ENCODE data around the gene PXMP2.

The PXMP2 gene

DNA sequence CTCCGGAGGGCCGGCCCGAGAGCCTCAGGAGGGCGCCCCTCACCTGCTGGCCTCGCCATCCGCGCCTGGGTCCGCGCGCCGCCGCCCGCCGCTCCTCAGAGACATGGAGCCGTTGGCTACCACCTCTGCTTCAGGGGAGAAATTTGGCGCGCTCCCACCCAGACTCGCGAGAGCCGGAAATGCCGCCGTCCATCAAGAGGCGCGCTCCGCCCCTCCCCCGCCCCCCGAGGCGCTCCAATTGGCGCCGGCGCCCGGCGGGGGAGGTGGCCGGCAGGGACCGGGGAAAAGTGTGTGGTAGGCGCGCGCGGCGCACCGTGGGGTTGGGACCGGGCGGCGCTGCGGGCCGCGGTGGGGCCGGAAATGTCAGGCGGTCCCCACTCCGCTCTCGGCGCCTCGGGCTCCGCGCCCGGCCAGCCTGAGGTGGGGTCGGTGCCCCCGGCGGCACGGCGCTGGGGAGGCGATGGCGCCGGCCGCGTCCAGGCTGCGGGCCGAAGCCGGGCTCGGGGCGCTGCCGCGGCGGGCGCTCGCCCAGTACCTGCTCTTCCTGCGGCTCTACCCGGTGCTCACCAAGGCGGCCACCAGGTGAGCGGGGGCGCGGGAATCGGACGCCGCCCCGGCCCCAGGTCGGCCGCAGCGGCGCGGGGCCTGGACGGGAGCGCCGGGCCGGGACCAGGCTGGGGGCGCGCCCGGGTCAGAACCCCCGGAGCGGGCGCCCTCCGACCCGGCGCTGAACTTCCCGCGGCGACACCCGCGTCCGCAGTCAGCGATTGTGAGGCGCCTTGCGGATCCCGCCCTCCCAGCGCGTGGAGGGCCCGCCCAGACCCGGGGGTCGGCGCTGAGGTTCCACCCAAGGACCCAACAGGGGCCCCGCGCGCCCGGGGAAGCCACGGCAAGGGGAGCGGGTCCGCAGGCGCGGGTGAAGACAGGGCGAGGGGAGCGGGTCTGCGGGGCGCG, at the start of gene PXMP2, which contains the start of gene POLE:
PXMP2 (plus strand) TSS at position 377 of the 954 bp plus-strand sequence; CDS start at position 461, 84 bp downstream.
POLE (minus strand) TSS at position 132 of the 954 bp plus-strand sequence; CDS start at position 105, 27 bp downstream.
- DNase-seq: peak; percentile 98

DNA sequence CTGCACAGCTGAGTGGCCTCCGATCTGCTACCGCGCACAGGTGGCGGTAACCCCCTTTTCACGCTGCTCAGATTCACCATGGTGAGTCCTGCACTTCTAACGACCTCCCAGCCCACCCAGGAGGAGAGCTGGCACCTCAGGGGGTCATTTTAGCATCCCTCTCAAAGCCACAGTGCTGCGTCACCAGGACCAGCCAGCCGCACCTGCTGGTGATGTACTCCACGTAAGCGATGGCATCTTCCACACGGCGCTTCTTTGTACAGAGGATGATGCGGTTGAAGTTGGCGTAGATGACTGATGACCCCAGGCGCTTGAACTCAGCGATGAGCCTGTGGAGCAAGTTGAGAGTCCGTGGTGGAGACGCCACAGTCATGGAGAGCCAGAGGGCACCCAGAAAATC, 49.6 kb upstream of the PXMP2 start:
- no peak for DNase-seq

DNA sequence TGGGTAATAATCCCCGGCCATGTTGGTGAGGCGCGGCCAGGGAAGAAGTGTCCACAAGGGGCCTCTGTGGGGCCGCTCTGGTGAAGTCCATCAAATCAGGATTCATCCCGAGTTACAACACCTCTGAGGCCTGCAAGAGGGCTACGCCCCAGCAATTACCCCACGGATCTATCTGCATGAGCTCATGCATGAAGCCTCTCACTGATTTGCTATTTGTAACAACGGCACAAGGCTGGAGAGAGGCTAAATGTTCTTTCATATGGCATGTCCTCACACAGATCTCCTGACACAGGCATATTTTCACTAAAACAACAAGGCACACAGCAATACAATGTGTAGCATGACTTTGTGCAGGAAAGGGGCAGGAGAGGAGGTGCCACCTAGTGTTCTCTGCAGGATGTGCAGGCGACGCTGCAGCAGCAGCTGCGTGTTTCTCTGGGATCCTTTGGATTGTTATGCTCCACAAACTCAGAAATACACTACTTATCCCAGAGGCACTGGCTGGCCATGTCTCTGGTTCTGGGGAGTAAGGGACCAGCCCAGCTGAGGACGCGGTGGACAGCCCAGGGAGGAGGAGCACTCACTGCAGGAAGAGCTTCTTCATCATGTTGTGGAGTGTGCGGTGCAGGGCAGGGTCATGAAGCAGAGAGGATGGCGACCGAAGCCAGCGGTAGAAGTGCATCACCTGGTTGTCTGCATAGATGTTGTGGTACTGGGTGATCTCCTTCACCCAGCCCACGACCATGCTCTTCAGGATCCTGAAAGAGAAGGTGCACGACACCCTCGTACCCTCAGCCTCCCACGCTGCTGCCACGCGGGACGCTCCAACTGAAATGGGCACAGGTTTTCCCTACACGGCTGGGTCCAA, 48.6 kb upstream of the PXMP2 start:
- no peak for DNase-seq

DNA sequence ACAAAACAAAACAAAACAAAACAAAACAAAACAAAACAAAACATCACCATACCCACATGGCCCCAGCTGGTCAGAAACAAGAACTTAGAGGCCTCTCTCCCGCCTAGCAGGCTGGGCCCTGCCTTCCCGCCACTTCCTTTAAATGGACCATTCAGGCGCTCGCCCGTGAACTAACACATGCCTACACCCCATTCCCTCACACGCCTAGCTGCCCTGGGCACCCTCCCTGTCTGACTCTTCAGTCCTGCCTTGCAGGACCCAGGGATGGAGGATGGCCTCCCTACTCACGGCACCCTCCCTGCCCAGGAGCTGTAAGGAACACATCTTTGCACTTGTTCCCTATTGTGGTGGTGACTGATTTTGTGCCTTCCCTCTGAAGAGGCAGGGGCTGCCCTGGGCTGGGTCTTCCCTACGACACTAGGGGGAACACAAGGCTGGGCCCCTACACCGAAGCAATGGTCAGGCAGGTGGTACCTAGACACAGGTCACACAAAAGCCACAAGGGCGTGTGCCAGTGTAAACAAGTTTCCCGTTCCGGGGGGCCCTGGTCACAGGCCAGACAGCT, 47.3 kb upstream of the PXMP2 start:
- no peak for DNase-seq

DNA sequence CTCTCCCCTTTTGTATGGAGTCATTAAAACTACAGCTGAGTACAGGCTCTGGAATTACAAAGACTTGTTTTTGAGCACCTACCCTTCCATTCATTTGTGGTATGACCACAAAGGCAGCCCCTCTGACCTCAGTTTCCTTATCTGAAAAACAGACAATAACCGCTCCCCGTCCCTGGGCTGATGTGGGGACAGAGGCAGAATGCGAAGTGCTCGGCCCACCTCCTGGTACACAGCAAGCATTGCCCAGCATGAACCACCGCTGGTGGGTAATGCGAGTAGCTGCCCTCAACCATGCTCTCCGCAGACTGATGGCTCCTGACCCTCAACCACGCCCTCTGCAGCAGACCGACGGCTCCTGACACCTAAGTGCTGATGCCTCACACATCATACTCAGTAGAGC, 46.5 kb upstream of the PXMP2 start:
- no peak for DNase-seq

DNA sequence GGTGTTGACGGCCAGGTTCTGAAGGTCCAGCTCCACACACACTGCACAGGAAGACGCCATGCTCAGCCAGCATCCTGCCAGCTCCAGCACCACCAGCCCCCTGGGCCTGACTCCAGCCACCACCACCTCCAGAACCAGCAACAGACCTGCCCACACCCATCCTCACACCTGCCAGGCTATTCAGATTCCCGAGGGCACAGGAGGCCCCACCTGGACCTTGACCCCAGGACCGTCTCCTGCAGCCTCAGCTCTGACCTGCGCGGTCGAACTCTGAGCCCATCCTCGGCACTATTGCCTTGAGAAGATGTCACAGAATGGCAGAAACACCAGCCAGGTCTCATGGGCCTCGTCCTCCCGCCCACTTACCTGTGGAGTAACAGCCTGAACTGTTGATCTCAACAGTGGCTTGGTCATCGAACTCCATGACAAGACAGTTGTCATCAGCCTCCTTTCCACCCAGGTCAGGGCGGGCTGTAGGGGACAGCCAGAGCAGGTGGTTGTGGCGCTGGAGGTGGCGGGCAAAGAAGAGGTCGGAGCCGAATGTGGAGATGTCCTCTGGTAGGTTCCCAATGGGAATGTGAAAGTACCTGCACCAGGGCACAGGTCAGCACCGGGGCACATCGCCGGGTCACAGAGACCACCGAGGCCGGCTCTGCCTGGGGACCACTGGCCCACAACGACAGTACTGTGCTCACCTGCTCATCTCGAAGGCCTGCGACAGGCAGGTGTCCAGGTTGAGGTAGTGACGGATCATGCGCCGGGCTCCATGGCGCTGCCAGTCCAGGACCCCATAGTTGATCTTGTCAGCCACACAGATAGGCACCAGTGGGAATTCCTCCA, 45.4 kb upstream of the PXMP2 start:
- DNase-seq: no peak

DNA sequence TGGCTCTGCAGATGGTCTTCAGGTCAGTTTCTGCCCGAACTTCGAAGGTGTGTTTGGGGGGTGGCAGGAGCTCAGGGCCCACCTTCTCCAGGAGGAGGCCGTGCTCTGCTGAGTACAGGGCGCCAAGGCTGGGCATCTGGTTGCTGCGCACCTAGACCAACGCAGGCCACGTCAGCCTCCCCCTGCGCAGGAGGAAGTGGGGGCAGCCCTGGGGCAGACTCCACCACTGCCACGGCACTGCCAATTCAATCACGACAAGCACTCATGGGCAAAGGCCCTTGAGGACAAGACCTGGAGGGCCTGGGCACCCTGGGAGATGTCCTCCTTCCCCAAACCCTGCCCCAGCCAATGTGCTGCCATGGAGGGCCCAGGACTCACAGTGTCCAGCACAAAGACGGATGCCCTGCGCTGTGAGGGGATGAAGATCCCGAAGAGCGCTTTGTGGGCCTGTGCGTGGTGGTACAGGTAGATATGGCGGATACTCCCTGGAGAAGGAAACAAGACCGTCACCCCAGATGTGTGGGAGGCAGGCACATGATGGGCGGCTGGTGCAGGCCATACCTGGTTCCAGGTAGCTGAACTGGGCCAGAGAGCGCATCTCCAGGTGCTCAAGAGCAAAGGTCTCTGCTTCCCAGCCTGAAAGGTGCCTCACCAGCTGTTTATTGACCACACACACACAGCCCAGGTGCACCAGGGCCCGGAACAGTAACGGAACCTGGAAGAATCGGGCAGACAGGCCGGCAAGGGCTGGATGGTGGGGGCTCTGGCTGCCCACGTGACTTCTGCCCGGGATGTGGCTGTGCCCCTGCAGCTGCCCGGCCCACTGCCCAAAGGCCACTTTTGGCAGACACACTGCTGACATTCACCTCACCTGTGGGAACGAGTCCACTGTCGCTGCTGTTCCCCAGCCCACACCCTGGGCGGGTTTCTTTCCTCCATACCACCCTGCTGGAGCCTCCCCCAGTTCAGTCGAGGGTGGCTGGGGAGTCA, 44.2 kb upstream of the PXMP2 start:
- no peak for DNase-seq

DNA sequence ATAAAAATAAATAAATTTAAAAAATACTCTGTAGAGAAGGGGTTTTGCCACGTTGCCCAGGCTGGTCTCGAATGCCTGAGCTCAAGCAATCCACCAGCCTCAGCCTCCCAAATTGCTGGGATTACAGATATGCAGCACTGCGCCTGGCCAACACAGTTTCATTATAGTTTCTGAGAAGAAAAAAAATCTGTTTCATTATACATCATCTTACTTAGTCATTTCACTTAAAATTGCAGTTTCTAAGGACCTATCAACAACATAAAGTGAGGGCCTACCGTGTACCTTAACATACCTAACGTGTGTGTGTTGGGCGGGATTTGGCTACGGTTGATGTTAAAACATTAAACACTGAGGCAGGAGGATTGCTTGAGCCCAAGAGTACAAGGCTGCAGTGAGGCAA, 40.5 kb upstream of the PXMP2 start:
- DNase-seq: no peak

DNA sequence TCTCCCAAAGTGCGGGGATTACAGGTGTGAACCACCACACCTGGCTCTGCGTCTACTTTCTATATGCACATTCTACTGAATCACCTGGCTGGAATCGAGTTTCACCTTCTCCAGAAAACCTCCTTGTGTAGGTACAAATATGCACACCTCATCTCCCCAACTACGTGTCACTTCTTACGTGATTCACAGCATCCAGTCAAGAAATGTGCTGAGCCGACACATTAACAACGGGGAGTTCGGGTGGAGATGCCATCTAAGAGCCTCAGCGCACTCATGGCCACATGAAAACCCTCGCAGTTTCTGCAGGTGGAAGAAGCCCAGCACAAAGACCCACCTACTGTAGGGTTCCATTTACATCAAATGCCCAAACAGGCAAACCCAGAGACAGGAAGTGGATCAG, 39.5 kb upstream of the PXMP2 start:
- no peak for DNase-seq

DNA sequence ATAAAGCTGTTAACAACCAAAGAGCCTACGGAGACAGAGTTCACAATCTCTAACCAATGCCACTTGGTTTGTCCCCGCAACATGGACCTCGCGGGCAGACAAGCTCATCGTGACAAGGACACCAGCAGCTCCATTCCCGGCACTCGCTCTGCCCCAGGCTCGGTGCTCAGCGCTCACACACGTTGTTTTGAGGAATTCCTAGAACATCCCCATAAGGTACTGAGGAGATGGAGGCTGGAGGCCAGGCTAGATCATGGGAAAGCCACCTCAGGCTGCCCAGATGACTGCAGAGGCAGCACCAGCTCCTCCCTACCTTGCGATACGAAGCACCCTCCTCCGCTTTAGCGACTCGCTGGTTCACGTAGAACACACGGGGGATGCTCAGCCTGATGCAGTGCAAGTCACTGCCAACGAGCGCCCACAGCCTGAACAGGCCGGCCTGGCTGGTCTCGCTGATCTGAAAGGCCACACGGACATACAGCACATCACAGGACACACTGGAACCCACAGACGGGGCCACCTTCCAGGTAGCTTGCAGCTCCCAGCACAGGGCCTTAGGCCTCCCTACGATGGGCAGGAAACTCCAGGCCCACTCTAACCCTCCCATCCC, 38.7 kb upstream of the PXMP2 start:
- DNase-seq: no peak

DNA sequence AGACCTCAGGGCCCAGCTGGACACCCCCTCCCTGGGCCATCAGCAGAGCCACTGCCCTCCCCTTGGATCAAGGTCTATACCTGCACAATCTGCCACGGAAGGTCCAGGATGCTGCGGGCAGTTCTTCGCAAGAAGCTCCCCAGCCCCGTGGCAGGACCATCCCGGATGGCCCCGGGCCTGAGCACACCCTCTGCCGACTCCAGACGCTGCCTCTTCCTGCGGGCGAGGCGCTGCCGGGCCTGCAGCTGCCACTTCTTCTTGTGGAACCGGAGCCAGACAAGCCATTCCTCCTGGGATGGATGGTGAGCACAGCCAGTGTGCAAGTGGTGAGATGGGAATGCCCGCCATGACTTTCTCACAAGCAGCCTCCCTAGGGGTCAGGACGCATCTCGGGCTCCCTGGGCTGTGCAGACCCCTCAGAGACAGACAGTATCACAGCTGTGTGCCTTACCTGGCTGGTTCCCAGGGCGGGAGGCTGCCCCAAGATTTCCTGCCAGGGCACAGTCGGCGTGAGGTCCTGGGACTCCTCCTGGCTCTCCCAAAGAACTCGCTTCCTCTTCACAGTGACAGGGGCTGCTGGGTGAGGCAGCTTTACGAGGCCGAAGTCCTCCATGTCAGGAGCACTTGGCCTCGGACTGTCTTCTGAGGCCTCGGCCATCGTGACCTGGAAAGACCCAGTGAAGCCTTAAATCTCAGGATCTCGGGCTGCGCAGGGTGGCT, 38.0 kb upstream of the PXMP2 start:
- no peak for DNase-seq

DNA sequence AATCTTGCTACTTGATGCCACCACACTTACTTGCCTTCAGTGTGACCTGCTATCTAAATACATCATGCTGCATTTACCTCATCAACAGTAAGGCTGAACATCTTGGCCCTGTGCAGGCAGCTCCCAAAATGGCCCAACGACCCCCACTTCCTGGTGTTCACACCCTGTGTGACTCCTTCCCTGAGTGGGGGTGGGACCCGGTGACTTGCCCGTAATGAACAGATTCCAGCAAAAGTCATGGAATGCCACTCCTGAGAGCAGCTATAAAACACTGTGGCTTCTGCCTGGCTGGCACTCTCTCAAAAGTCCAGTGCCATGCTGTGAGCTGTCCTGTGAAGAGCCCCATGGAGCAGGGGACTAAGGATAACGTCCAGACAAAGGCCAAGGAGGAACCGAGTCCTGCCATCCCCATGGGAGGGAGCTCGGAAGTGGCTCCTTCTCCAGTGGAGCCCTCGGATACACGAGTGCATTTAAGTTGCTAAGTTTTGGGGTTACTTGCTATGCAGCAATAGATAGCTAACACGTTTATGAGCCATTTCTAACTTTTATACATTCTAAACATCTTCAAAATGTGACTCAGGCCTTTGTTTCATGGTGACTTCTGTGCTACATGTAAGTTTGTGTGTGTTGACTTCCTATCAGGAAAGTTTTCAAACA, 35.8 kb upstream of the PXMP2 start:
- no peak for DNase-seq

DNA sequence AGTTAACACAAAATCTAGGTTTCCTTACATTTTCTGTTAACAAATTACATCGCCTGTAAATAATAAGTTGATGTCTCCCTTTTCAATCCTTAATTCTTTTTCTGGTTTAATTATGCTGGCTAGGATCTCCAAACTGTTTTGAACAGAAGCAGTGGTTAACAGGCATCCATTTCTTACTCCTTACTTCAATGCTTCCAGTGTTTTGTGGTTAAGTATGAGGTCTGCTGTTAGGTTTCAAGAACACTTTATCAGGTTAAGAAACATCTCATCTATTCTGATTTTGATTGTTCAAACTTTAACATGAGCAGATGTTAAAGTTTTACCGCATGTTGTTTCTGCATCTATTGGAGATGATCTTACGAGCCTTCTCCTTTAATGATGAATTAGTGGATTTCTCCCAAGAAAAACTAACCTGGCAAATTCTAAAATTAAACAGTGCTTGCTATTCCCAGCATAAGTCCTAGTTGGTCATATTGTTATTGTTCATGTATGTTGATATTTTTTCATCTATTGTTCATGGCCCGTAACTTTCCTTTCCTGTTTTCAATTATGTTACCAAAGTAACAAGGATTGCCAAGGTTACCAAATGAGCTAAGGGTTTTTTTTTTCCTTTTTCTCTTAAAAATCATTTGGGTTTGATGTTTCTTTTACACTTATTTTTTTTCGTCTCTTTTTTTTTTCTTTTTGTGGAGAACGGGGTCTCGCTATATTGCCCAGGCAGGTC, 33.7 kb upstream of the PXMP2 start:
- DNase-seq: no peak

DNA sequence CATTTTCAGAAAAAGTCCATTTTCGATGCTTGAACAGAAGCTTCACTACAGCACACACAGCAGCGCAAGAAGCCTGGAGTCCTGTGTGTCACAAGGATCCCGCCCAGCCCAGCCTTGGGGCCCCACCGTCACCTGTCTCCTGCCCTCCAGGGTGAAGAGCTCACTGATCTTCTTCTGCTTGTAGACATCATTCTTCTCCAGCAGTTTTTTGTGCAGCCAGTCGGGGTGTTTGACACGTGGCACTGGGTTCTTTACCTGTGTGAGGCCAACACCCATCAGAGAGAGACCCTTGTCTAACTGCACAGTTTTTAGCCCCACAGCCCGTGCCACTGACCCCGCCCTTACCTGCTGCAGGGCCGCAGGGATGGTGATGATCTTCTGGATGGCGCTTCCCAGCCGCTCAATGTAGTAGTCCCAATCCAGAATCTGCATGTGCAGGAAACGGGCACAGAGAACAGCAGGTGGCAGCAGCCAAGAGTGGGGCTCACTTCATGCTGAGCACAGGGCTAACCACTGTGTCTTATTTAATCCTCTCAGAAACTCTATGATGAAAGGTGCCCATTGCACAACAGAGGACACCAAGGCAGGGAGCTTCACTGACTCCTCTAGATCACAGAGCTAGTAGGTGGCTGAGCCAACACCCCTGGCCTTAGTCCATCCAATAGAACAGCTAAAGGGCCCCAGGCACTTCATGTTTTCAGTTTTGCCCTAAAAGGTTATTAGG, 30.2 kb upstream of the PXMP2 start:
- no peak for DNase-seq

DNA sequence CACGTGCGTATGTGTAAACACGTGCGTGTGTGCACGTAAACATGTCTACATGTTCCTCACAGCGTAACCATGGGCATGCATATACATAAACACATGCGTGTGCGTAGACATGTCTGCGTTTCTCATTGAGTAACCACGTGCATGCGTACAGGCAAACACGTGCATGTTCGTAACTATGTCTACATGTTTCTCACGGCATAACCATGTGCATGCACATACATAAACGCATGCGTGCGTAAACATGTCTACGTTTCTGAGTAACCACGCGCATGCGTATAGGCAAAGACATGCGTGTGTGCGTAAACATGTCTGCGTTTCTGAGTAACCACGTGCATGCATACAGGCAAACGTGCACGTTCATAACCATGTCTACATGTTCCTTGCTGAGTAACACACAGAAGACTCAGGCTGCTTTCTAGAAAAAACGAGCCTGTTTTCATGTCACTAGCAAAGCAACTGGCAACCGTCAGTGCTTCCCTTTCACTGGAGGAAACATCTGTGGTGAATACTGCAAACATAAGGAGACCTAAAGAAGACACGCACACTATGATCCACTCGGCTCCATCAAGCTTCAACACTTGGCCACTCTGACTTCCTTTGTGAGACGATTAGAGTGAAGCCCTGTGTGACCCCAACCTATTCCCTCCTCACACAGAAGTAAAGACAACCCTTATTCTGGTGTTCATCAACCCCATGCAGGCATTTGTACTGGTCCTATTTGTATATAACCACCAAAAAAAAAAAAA, 29.1 kb upstream of the PXMP2 start:
- DNase-seq: no peak

DNA sequence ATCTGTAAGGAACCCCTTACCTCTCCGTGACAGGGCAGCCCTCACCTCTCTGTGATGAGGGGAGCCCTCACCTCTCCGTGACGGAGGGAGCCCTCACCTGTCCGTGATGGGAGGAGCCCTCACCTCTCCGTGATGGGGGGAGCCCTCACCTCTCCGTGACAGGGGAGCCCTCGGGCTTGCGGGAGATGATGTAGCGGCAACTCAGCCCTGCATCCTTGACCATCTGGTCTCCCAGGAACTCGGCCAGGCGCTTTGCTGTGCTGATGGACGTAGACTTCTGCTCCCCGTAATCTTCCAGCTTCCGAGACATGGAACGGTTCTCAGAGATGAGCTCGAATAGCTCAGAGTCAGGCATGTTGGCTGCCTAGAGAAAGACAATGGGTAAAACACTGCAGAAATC, 28.2 kb upstream of the PXMP2 start:
- no peak for DNase-seq

DNA sequence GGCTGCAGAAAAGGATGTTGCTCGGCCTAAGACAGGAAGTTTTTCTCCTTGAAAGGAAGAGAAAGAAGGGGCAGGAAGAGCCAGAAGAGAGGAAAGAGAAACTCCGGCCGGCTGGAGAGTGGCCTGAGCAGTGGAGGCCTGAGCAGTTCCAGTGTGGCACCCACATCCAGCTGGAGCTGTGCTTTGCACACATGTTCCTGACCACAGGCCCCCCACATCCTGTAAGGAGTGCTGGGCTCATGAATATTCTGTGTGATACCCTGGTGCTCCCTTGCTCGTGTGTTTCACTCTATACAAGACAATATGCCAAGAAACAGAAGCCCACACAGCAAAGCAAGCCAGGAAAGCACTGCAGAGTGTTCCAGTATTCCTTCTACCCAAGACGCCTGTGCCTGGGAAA, 27.3 kb upstream of the PXMP2 start:
- no peak for DNase-seq
